GM12878 (cell line): ENCODE data around the gene ADGRG1. TPM values are rescaled to one million over a fixed set of nuclear protein-coding genes. Genes with fewer than 3 reads are reported as not detected.

ENCODE experiments used
- ATAC-seq: fragments of 200-7000 bp; cut with Tn5 transposase; 3 replicates; pipeline ENCODE4 v1.9.1; 2020; ENCODE audit warnings: mild to moderate bottlenecking, moderate library complexity
- BruUV-seq: library from RNA; stranded (reverse); fragments of 400-500 nt; replicated peaks from 2 replicates; lab custom pipeline; 2021; lab: Mats Ljungman, UMichigan
- CTCF ChIA-PET: fragments of 300-600 bp; sonication (Branson Sonifier 250); formaldehyde crosslinking; extraction: SDS; loops from one replicate; lab custom pipeline; 2021; ENCODE audit warnings: inconsistent platforms; lab: Yijun Ruan, JAX
- POLR2A ChIA-PET: fragments of 350-600 bp; formaldehyde crosslinking; extraction: SDS; loops from one replicate; lab custom pipeline; 2021; ENCODE audit warnings: inconsistent platforms; lab: Charles Lee
- RAD21 ChIA-PET: fragments of 300-600 bp; sonication (Branson Sonifier 250); formaldehyde crosslinking; loops from one replicate; lab custom pipeline; 2023; ENCODE audit warnings: antibody characterized with exemption; ENCODE audit not compliant: unreplicated experiment; lab: Charles Lee
- SMC1A ChIA-PET: fragments of 300-600 bp; sonication (Branson Sonifier 250); formaldehyde crosslinking; loops from one replicate; lab custom pipeline; 2023; ENCODE audit not compliant: unreplicated experiment, uncharacterized antibody; lab: Charles Lee
- DNase-seq: peaks from one replicate; pipeline ENCODE4 v3.0.0-alpha.2; 2011; ENCODE audit warnings: low read depth, low spot score
- FAIRE-seq: peaks from 3 replicates; lab custom pipeline; 2011; peaks lifted over from hg19 to GRCh38; lab: Jason Lieb, UNC
- H2AFZ ChIP-seq: 2 replicates; pipeline ENCODE4 v1.6.0; 2011; ENCODE audit warnings: low read depth, low read length, control low read depth; ENCODE audit not compliant: control insufficient read depth
- H3K27ac ChIP-seq: 2 replicates; pipeline ENCODE4 v1.5.1; 2011; ENCODE audit warnings: control low read depth; ENCODE audit not compliant: control insufficient read depth, insufficient read depth
- H3K27me3 ChIP-seq, 2 experiments: replicated peaks in 1 of 2; 2 replicates each; pipeline versions ENCODE4 v1.6.0 to v1.6.1; 2011; ENCODE audit warnings: low read length in 1 of 2; ENCODE audit not compliant: control insufficient read depth in 2 of 2, insufficient read depth in 2 of 2
- H3K36me3 ChIP-seq, 2 experiments: 2 replicates each; pipeline ENCODE4 v1.5.1; 2011; ENCODE audit warnings: low read length in 1 of 2; ENCODE audit not compliant: control insufficient read depth in 2 of 2, insufficient read depth in 2 of 2
- H3K4me1 ChIP-seq: 2 replicates; pipeline ENCODE4 v1.6.1; 2011; ENCODE audit warnings: mild to moderate bottlenecking, low read length, moderate library complexity, mixed read lengths; ENCODE audit not compliant: control insufficient read depth, insufficient read depth
- H3K4me2 ChIP-seq: 2 replicates; pipeline ENCODE4 v1.6.0; 2011; ENCODE audit warnings: control low read depth; ENCODE audit not compliant: control insufficient read depth, insufficient read depth
- H3K4me3 ChIP-seq: fragments of 200-600 bp; sonication (generic); 2 replicates; pipeline ENCODE4 v1.5.1; 2016
- H3K79me2 ChIP-seq: 2 replicates; pipeline ENCODE4 v1.6.0; 2011; ENCODE audit warnings: low read length; ENCODE audit not compliant: control insufficient read depth, insufficient read depth
- H3K9ac ChIP-seq: 2 replicates; pipeline ENCODE4 v1.8.0; 2011; ENCODE audit warnings: low read length, control low read depth, mixed read lengths; ENCODE audit not compliant: control insufficient read depth, insufficient read depth
- H3K9me3 ChIP-seq: replicated peaks from 3 replicates; pipeline ENCODE4 v1.5.1; 2011; ENCODE audit warnings: mild to moderate bottlenecking, low read length; ENCODE audit not compliant: control insufficient read depth, insufficient read depth
- H4K20me1 ChIP-seq: 2 replicates; pipeline ENCODE4 v1.6.0; 2011; ENCODE audit not compliant: control insufficient read depth, insufficient read depth
- ATF7 ChIP-seq: fragments of 450-650 bp; IDR thresholded peaks from 2 replicates; pipeline ENCODE4 v1.6.1; 2016; ENCODE audit warnings: low read depth, mild to moderate bottlenecking
- BHLHE40 ChIP-seq, 2 experiments: fragments of 450-650 bp in 1 of 2; IDR thresholded peaks; 2 replicates each; pipeline ENCODE4 v1.6.1; 2011 to 2017; ENCODE audit warnings: low read depth in 2 of 2, borderline replicate concordance in 1 of 2, improper control_type of control experiment in 1 of 2, low read length in 1 of 2, mild to moderate bottlenecking in 1 of 2
- BRCA1 ChIP-seq: IDR thresholded peaks from 2 replicates; pipeline ENCODE4 v1.6.1; 2011; ENCODE audit warnings: low read depth, low read length, improper control_type of control experiment
- CHD4 ChIP-seq: fragments of 200-600 bp; sonication (generic); IDR thresholded peaks from 2 replicates; pipeline ENCODE4 v1.6.1; 2016; ENCODE audit warnings: mild to moderate bottlenecking
- HCFC1 ChIP-seq: fragments of 150-350 bp; IDR thresholded peaks from 2 replicates; pipeline ENCODE4 v1.6.1; 2014; ENCODE audit warnings: low read length
- IKZF1 ChIP-seq: fragments of 450-650 bp; conservative IDR thresholded peaks from 2 replicates; pipeline ENCODE4 v1.6.1; 2017; ENCODE audit warnings: antibody characterized with exemption, mild to moderate bottlenecking
- IKZF2 ChIP-seq, 2 experiments: fragments of 450-650 bp; IDR thresholded peaks; 2 replicates each; pipeline ENCODE4 v1.6.1; 2017; ENCODE audit warnings: mild to moderate bottlenecking in 2 of 2, moderate library complexity in 2 of 2
- IRF4 ChIP-seq: IDR thresholded peaks from 2 replicates; pipeline ENCODE4 v1.6.1; 2011; ENCODE audit warnings: low read depth, low read length
- KDM1A ChIP-seq: fragments of 200-600 bp; sonication (generic); IDR thresholded peaks from 2 replicates; pipeline ENCODE4 v1.6.1; 2016; ENCODE audit warnings: borderline replicate concordance
- KLF5 ChIP-seq: fragments of 450-650 bp; IDR thresholded peaks from 2 replicates; pipeline ENCODE4 v1.6.1; 2014; ENCODE audit warnings: mild to moderate bottlenecking; ENCODE audit not compliant: partially characterized antibody
- LARP7 ChIP-seq: fragments of 450-650 bp; IDR thresholded peaks from 2 replicates; pipeline ENCODE4 v1.6.1; 2017; ENCODE audit warnings: mild to moderate bottlenecking
- MYC ChIP-seq: IDR thresholded peaks from 2 replicates; pipeline ENCODE4 v1.6.1; 2011; ENCODE audit warnings: mild to moderate bottlenecking, low read length, moderate library complexity, inconsistent platforms; ENCODE audit not compliant: insufficient read depth, insufficient replicate concordance, insufficient read length, severe bottlenecking
- NBN ChIP-seq: fragments of 450-650 bp; IDR thresholded peaks from 2 replicates; pipeline ENCODE4 v1.6.1; 2016
- NR2C2 ChIP-seq: IDR thresholded peaks from 2 replicates; pipeline ENCODE4 v1.6.1; 2011; ENCODE audit warnings: borderline replicate concordance, low read depth; ENCODE audit not compliant: control insufficient read depth, insufficient read length
- POLR2AphosphoS5 ChIP-seq: IDR thresholded peaks from 2 replicates; pipeline ENCODE4 v1.6.1; 2011; ENCODE audit warnings: mild to moderate bottlenecking, low read length, inconsistent platforms
- SIN3A ChIP-seq: IDR thresholded peaks from 2 replicates; pipeline ENCODE4 v1.6.1; 2012; ENCODE audit warnings: low read depth, low read length, improper control_type of control experiment
- SMARCA5 ChIP-seq: fragments of 450-650 bp; IDR thresholded peaks from 2 replicates; pipeline ENCODE4 v1.6.1; 2017; ENCODE audit warnings: mild to moderate bottlenecking
- TAF1 ChIP-seq: IDR thresholded peaks from 2 replicates; pipeline ENCODE4 v1.6.1; 2011; ENCODE audit warnings: mild to moderate bottlenecking, low read depth, low read length, borderline replicate concordance
- ZNF274 ChIP-seq: IDR thresholded peaks from one replicate; pipeline ENCODE4 v1.8.0; 2011; ENCODE audit not compliant: insufficient read length, insufficient read depth
- ZNF622 ChIP-seq: fragments of 450-650 bp; IDR thresholded peaks from 2 replicates; pipeline ENCODE4 v1.6.1; 2017; ENCODE audit warnings: mild to moderate bottlenecking, inconsistent platforms
- WGBS: methylation state at CpG from one replicate; pipeline ENCODE4 v1.1.6; 2016; ENCODE audit warnings: low lambda C conversion rate; ENCODE audit not compliant: insufficient replicate concordance, insufficient coverage; ENCODE audit errors: missing lambda C conversion rate; 5-methylcytosine and 5-hydroxymethylcytosine counted together
- in situ Hi-C: fragments of 300-500 bp; cut with MboI; formaldehyde crosslinking; loops from 9 replicates; pipeline ENCODE4 v1.14.3; 2018; ENCODE audit warnings: mixed read lengths
- intact Hi-C: fragments of 100-400 bp; cut with micrococcal nuclease; formaldehyde crosslinking; loops from one replicate; pipeline ENCODE4 v1.14.2; 2022; ENCODE audit not compliant: unreplicated experiment
- polyA plus RNA-seq, 11 experiments: library from polyadenylated mRNA; depleted of rRNA in 4 of 11; unstranded in 6 of 11; stranded (reverse) in 5 of 11; fragments of >200 nt; fragmentation: Nextera tagmentation in 4 of 11; fragmentation: Illumina TruSeq in 1 of 11; extraction: Ambion mirVana in 4 of 11; extraction: Trizol in 1 of 11; gene quantifications; 1 replicate in 1 of 11; 2 replicates in 10 of 11; pipeline versions ENCODE4 v1.2.1 to v1.2.3, GENCODE V29; 2011 to 2016; ENCODE audit warnings: inconsistent platforms in 2 of 11, missing spikeins in 2 of 11, low read depth in 1 of 11
- total RNA-seq, 4 experiments: library from RNA; depleted of rRNA in 3 of 4; stranded (reverse); fragments of >200 nt in 3 of 4; fragmentation: Illumina TruSeq in 1 of 4; extraction: Trizol in 1 of 4; gene quantifications; 2 replicates each; pipeline versions ENCODE4 v1.2.1 to v1.2.3, GENCODE V29; 2013 to 2021
- TF ChIP-seq, protein P1 (sequence below): IDR thresholded peaks from 2 replicates; pipeline ENCODE4 v1.6.1; 2012; ENCODE audit warnings: low read depth, low read length, improper control_type of control experiment
- TF ChIP-seq, protein P2 (sequence below): IDR thresholded peaks from 2 replicates; pipeline ENCODE4 v1.6.1; 2012; ENCODE audit warnings: low read depth, low read length, improper control_type of control experiment

The ADGRG1 gene
- total and polyA plus RNA-seq, 10 of the 15 experiments (the other 5 are each of a cell fraction or from before 2014, with no cell fraction given): 0.07 to 2.0 (median 0.75) TPM

DNA sequence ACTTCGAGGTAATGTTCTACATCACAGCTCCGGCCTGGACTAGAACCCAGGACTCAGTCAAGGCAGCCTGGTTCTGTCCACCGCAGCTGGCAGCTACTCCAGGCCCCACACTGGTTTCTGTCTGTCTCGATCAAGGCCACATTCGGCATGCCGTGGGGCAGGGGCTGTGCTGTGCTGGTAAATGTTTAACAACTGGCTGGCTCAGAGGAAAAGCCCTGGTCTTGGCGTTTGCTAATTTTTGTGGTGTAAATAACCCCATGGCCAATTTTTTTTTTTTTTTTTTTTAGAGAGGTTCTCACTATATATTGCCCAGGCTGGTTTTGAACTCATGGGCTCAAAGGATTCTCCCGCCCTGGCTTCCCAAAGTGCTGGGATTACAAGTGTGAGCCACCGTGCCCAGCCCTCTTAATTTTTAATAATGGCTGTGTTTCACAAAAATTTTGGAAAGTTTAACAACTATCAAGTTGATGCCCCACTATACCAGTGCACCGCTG is 65.8 kb downstream of the ADGRG1 start (continued):
- TF ChIP-seq IKZF2 (IDR thresholded peaks at IDR 0.05): no peak
- no peak for TF ChIP-seq LARP7
- no peak for TF ChIP-seq POLR2AphosphoS5
- no peak for TF ChIP-seq BHLHE40 (IDR thresholded peaks at IDR 0.05; ENCODE audit: borderline replicate concordance in 1 of 2, low read depth in 2 of 2, low read length in 1 of 2)
- TF ChIP-seq ZNF622: no peak
- no peak for TF ChIP-seq ZNF274

DNA sequence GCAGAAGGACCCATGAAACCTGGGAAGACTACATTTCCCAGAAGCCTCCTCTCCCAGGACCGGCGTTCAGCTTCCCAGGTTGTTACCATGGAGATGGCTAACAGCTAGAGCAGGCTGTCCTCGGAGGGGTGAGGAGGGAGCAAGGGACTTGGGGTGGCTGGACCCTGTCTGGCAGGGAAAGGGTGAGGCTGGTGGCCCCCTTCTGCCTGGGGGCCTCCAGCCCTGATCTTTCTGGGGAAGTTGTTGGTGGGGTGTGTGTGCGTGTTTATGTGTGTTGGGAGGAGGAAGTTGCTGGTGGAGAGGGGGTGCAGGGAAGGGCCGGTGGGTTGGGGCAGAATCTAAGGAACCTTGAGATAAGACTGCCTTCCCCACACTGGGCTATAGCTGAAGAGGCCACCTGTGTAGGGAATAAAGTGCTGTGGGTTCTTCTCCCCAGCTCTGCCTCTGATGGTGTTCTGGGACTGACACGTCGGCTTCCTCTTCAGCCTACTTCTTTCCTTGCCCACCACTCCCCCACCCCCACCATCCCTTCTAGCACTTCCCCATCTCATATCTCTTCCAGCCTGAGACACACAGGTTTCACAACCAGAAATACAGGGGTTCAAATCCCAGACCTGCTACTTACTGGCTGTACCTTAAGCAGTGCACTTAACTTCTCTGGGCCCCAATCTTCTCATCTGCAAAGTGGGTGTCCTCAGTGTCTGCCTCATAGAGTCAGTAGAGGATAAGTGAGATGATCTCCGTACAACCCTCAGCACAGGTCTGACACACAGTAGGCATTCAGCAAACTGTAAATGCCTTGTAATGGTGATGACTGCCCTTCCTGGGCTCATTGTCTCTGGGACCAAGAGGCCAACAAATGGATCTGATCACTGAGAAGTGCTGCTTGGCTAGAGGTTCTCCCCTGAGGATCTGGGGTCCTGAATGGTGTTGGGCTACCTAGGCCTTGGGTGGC is 66.6 kb downstream of the ADGRG1 start, which contains the start of gene DRC7:
Gene DRC7, plus strand, starts transcription at position 82 of the 955 bp plus-strand sequence. CDS start 3,144 bp downstream, outside the sequence.
- no peak for DNase-seq
- ChIA-PET RAD21 (interaction anchor here (0.6 kb wide), 1 partner anchor 208 kb away, joined by 4 read pairs; no protein-coding TSS in a partner anchor), SMC1A (interaction anchor here (0.6 to 1.1 kb wide), 2 partner anchors 41 to 113 kb away, joined by 3 read pairs; partner anchors contain the start of gene KATNB1), POLR2A (no interaction called here), CTCF (no interaction called here)
- WGBS: 17% methylated on average over 6 of the region's 8 CpGs
- Histone ChIP-seq H3K36me3 (no peaks in the 10 kb centered on the region), H3K27me3 (no peaks in the 10 kb centered on the region; a peak in 1 of 4 replicates), H2AFZ (peak within 1 kb of the TSS; percentile 45), H3K9me3 (no peaks in the 10 kb centered on the region), H4K20me1 (no peaks in the 10 kb centered on the region), H3K9ac (no peak within 1 kb of the TSS), H3K4me2 (peak within 1 kb of the TSS; percentile 34; the same call in 1 of the 2 replicates), H3K4me3 (no peak within 1 kb of the TSS), H3K79me2 (no peaks in the 10 kb centered on the region), H3K4me1 (peaks cover 6% of the 10 kb centered on the region), H3K27ac (no peak within 1 kb of the TSS)
- no TSS peak for BruUV-seq
- in situ Hi-C loops (no loop called here), intact Hi-C loops (no loop called here)
- no peak for FAIRE-seq
- peak; percentile 68 for ATAC-seq
- no peak for TF ChIP-seq ATF7
- no peak for TF ChIP-seq MYC
- TF ChIP-seq NR2C2: no peak
- TF ChIP-seq, protein P1, sequence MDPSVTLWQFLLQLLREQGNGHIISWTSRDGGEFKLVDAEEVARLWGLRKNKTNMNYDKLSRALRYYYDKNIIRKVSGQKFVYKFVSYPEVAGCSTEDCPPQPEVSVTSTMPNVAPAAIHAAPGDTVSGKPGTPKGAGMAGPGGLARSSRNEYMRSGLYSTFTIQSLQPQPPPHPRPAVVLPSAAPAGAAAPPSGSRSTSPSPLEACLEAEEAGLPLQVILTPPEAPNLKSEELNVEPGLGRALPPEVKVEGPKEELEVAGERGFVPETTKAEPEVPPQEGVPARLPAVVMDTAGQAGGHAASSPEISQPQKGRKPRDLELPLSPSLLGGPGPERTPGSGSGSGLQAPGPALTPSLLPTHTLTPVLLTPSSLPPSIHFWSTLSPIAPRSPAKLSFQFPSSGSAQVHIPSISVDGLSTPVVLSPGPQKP: no peak
- TF ChIP-seq ZNF274: no peak
- TF ChIP-seq NBN: no peak
- peak; percentile 26; the same call in 1 of the 2 replicates for TF ChIP-seq IKZF1
- TF ChIP-seq CHD4: no peak
- TF ChIP-seq BHLHE40 (IDR thresholded peaks at IDR 0.05; ENCODE audit: borderline replicate concordance in 1 of 2, low read depth in 2 of 2, low read length in 1 of 2): no peak
- no peak for TF ChIP-seq KLF5
- no peak for TF ChIP-seq TAF1
- no peak for TF ChIP-seq BRCA1
- TF ChIP-seq HCFC1: peak; percentile 70
- no peak for TF ChIP-seq IRF4
- TF ChIP-seq, protein P2, sequence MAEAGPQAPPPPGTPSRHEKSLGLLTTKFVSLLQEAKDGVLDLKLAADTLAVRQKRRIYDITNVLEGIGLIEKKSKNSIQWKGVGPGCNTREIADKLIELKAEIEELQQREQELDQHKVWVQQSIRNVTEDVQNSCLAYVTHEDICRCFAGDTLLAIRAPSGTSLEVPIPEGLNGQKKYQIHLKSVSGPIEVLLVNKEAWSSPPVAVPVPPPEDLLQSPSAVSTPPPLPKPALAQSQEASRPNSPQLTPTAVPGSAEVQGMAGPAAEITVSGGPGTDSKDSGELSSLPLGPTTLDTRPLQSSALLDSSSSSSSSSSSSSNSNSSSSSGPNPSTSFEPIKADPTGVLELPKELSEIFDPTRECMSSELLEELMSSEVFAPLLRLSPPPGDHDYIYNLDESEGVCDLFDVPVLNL: no peak
- TF ChIP-seq SMARCA5: no peak
- TF ChIP-seq SIN3A: no peak
- no peak for TF ChIP-seq KDM1A
